PFSK-1 (cell line): ENCODE measurements around the gene NFKBIE.

Experiments used
- FOXP2 ChIP-seq: optimal IDR thresholded peaks from 2 replicates; pipeline ENCODE3; 2011; ENCODE audit warnings: borderline replicate concordance, control low read depth, inconsistent platforms; ENCODE audit not compliant: insufficient read depth; ENCODE audit errors: extremely low read length, extremely low read depth
- POLR2AphosphoS5 ChIP-seq: IDR thresholded peaks from 2 replicates; pipeline ENCODE4 v1.6.1; 2012; ENCODE audit warnings: low read depth, mild to moderate bottlenecking, control low read depth, low read length, moderate library complexity
- REST ChIP-seq, 2 experiments: IDR thresholded peaks; 2 replicates each; pipeline versions ENCODE4 v1.6.1 to v1.8.0; 2011 to 2012; ENCODE audit warnings: low read depth in 2 of 2, low read length in 2 of 2, control low read depth in 1 of 2, inconsistent platforms in 1 of 2, mild to moderate bottlenecking in 1 of 2, moderate library complexity in 1 of 2; ENCODE audit not compliant: insufficient read depth in 1 of 2
- SIN3A ChIP-seq: IDR thresholded peaks from 2 replicates; pipeline ENCODE4 v1.6.1; 2012; ENCODE audit warnings: mild to moderate bottlenecking, low read length, moderate library complexity, borderline replicate concordance; ENCODE audit not compliant: insufficient read depth
- TAF1 ChIP-seq: IDR thresholded peaks from 2 replicates; pipeline ENCODE4 v1.6.1; 2012; ENCODE audit warnings: low read length, control low read depth, borderline replicate concordance; ENCODE audit not compliant: insufficient read depth

GRCh38 chr6:44309631-44310030 is 44.3 kb upstream of the NFKBIE start:
- TF ChIP-seq TAF1 (no peak), POLR2AphosphoS5 (no peak), SIN3A (no peak), REST (IDR thresholded peaks at IDR 0.05; ENCODE audit: insufficient read depth in 1 of 2, low read depth in 2 of 2, low read length in 2 of 2) (no peak), FOXP2 (no peak)
